Body of pancreas (tissue), 4 donors: ENCODE results near the gene KLHL15.
"Not testable (repeated sequence)": the region's sequence is repeated elsewhere in the genome, so short reads cannot be mapped to it uniquely, and the experiment has no call there.

Experiments
- POLR2A ChIP-seq, 3 donors: fragments of 450-650 bp; IDR thresholded peaks; one replicate each; pipeline ENCODE4 v1.6.1; 2016; ENCODE audit warnings: antibody characterized with exemption in 3 of 3, mild to moderate bottlenecking in 2 of 3
- TF ChIP-seq, protein P1 (sequence below), 7 experiments: fragments of 450-650 bp in 4 of 7; fragments of 200-600 bp in 3 of 7; sonication (generic) in 3 of 7; IDR thresholded peaks; one replicate each; pipeline ENCODE4 v1.5.1; 2016 to 2019; ENCODE audit warnings: antibody characterized with exemption in 7 of 7

DNA sequence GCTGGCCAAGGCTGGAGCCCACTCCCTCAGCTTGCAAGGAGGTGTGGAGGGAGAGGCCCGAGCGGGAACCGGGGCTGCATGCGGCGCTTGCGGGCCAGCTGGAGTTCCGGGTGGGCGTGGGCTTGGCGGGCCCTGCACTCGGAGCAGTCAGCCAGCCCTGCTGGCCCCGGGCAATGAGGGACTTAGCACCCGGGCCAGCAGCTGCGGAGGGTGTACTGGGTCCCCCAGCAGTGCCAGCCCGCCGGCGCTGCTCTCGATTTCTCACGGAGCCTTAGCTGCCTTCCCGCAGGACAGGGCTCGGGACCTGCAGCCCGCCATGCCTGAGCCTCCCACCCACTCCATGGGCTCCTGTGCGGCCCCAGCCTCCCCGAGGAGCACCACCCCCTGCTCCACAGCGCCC lies 22.7 kb upstream of the KLHL15 start:
- TF ChIP-seq, protein P1, sequence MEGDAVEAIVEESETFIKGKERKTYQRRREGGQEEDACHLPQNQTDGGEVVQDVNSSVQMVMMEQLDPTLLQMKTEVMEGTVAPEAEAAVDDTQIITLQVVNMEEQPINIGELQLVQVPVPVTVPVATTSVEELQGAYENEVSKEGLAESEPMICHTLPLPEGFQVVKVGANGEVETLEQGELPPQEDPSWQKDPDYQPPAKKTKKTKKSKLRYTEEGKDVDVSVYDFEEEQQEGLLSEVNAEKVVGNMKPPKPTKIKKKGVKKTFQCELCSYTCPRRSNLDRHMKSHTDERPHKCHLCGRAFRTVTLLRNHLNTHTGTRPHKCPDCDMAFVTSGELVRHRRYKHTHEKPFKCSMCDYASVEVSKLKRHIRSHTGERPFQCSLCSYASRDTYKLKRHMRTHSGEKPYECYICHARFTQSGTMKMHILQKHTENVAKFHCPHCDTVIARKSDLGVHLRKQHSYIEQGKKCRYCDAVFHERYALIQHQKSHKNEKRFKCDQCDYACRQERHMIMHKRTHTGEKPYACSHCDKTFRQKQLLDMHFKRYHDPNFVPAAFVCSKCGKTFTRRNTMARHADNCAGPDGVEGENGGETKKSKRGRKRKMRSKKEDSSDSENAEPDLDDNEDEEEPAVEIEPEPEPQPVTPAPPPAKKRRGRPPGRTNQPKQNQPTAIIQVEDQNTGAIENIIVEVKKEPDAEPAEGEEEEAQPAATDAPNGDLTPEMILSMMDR (IDR thresholded peaks at IDR 0.05), result not testable (repeated sequence)
- TF ChIP-seq POLR2A (IDR thresholded peaks at IDR 0.05), result not testable (repeated sequence)
